ENCODE results near the gene NINL.
"Not testable (repeated sequence)": the region's sequence is repeated elsewhere in the genome, so short reads cannot be mapped to it uniquely, and the experiment has no call there.

The NINL gene

GRCh38 chr20:25553819-25554296, 31.5 kb downstream of the NINL start:
- Histone ChIP-seq H3K4me1 (ENCODE audit: control insufficient read depth in 2 of 2, insufficient read depth in 1 of 2, low read depth in 1 of 2, low read length in 2 of 2) (peaks cover 8 to 25% of the 10 kb centered on the region in 2 donors), H3K9me3 (replicated peaks in 1 of 2; ENCODE audit: control insufficient read depth in 2 of 2, insufficient read depth in 1 of 2, low read depth in 1 of 2, low read length in 2 of 2) (no peaks in the 10 kb centered on the region), H3K9ac (ENCODE audit: low read depth, low read length, poor library complexity) (no peak overlapping the region), H3K23ac (ENCODE audit: low read depth, low read length, poor library complexity) (no peak overlapping the region), H3K14ac (ENCODE audit: low read length) (peak overlapping the region; percentile 39), H2BK5ac (ENCODE audit: low read length) (no peak overlapping the region), H3K27me3 (ENCODE audit: control insufficient read depth in 3 of 3, insufficient read depth in 3 of 3, low read depth in 1 of 3, low read length in 3 of 3) (no peaks in the 10 kb centered on the region), H3K4ac (ENCODE audit: low read length) (no peak overlapping the region), H3K79me1 (ENCODE audit: low read depth, low read length) (no peaks in the 10 kb centered on the region), H4K91ac (ENCODE audit: low read depth, low read length, poor library complexity) (no peak overlapping the region), H2BK12ac (ENCODE audit: low read length) (no peak overlapping the region), H2AK5ac (ENCODE audit: low read depth, low read length) (no peak overlapping the region), H3K18ac (ENCODE audit: low read length) (no peak overlapping the region), H3K27ac (replicated peaks; ENCODE audit: low read length) (no peak overlapping the region), H2BK15ac (ENCODE audit: low read length) (no peak overlapping the region), H4K8ac (ENCODE audit: low read depth, low read length) (no peak overlapping the region), H2AFZ (ENCODE audit: low read length) (no peak overlapping the region), H3K36me3 (replicated peaks in 1 of 2; ENCODE audit: control insufficient read depth in 2 of 2, insufficient read depth in 2 of 2, low read length in 2 of 2) (peaks cover 0 to 38% of the 10 kb centered on the region in 2 donors), H3K4me3 (ENCODE audit: low read length in 2 of 2) (no peak overlapping the region), H3K4me2 (ENCODE audit: insufficient read depth, low read length, poor library complexity, severe bottlenecking) (no peak overlapping the region), H2BK120ac (ENCODE audit: low read depth, low read length) (no peak overlapping the region)
- DNase-seq (ENCODE audit: low spot score) = no peak
- WGBS, 2 donors (ENCODE audit: extremely low coverage in 2 of 2, insufficient read length in 2 of 2, insufficient replicate concordance in 1 of 2) = no CpG with 5 or more reads among the region's 6 CpGs

- no peak overlapping the region for H2BK120ac ChIP-seq (ENCODE audit: low read depth, low read length)
- no peaks in the 10 kb centered on the region for H3K79me1 ChIP-seq (ENCODE audit: low read depth, low read length)
- H2AK5ac ChIP-seq (ENCODE audit: low read depth, low read length) = no peak overlapping the region
- no peak overlapping the region for H2BK12ac ChIP-seq (ENCODE audit: low read length)
- no peaks in the 10 kb centered on the region for H3K9me3 ChIP-seq (replicated peaks in 1 of 2; ENCODE audit: control insufficient read depth in 2 of 2, insufficient read depth in 1 of 2, low read depth in 1 of 2, low read length in 2 of 2)
- peaks cover 0 to 33% of the 10 kb centered on the region in 2 donors for H3K36me3 ChIP-seq (replicated peaks in 1 of 2; ENCODE audit: control insufficient read depth in 2 of 2, insufficient read depth in 2 of 2, low read length in 2 of 2)
- no peak overlapping the region for H3K4me3 ChIP-seq (ENCODE audit: low read length in 2 of 2)
- no peak overlapping the region for H2AFZ ChIP-seq (ENCODE audit: low read length)
- no peaks in the 10 kb centered on the region for H3K27me3 ChIP-seq (ENCODE audit: control insufficient read depth in 3 of 3, insufficient read depth in 3 of 3, low read depth in 1 of 3, low read length in 3 of 3)
- no peak overlapping the region for H4K8ac ChIP-seq (ENCODE audit: low read depth, low read length)
- H3K18ac ChIP-seq (ENCODE audit: low read length) = no peak overlapping the region
- H3K4me2 ChIP-seq (ENCODE audit: insufficient read depth, low read length, poor library complexity, severe bottlenecking) = no peak overlapping the region
- no peak overlapping the region for H4K91ac ChIP-seq (ENCODE audit: low read depth, low read length, poor library complexity)
- no peak overlapping the region for H3K9ac ChIP-seq (ENCODE audit: low read depth, low read length, poor library complexity)
- H3K23ac ChIP-seq (ENCODE audit: low read depth, low read length, poor library complexity) = no peak overlapping the region
- H3K27ac ChIP-seq (replicated peaks; ENCODE audit: low read length) = no peak overlapping the region
- DNase-seq (ENCODE audit: low spot score) = no peak
- no peak overlapping the region for H2BK5ac ChIP-seq (ENCODE audit: low read length)
- peaks cover 8 to 25% of the 10 kb centered on the region in 2 donors for H3K4me1 ChIP-seq (ENCODE audit: control insufficient read depth in 2 of 2, insufficient read depth in 1 of 2, low read depth in 1 of 2, low read length in 2 of 2)
- no peak overlapping the region for H3K4ac ChIP-seq (ENCODE audit: low read length)
- WGBS, 2 donors (ENCODE audit: extremely low coverage in 2 of 2, insufficient read length in 2 of 2, insufficient replicate concordance in 1 of 2) = no CpG with 5 or more reads among the region's 5 CpGs
- no peak overlapping the region for H3K14ac ChIP-seq (ENCODE audit: low read length)
- H2BK15ac ChIP-seq (ENCODE audit: low read length) = no peak overlapping the region
Observed at GRCh38 chr20:25552977-25553376, 32.4 kb downstream of the NINL start.

GRCh38 chr20:25551413-25552215, 33.7 kb downstream of the NINL start:
- Histone ChIP-seq H4K91ac (ENCODE audit: low read depth, low read length, poor library complexity) (no peak overlapping the region), H3K9me3 (replicated peaks in 1 of 2; ENCODE audit: control insufficient read depth in 2 of 2, insufficient read depth in 1 of 2, low read depth in 1 of 2, low read length in 2 of 2) (no peaks in the 10 kb centered on the region), H3K9ac (ENCODE audit: low read depth, low read length, poor library complexity) (no peak overlapping the region), H3K79me1 (ENCODE audit: low read depth, low read length) (no peaks in the 10 kb centered on the region), H3K27ac (replicated peaks; ENCODE audit: low read length) (no peak overlapping the region), H3K18ac (ENCODE audit: low read length) (no peak overlapping the region), H3K4me2 (ENCODE audit: insufficient read depth, low read length, poor library complexity, severe bottlenecking) (no peak overlapping the region), H2BK5ac (ENCODE audit: low read length) (no peak overlapping the region), H3K23ac (ENCODE audit: low read depth, low read length, poor library complexity) (no peak overlapping the region), H3K36me3 (replicated peaks in 1 of 2; ENCODE audit: control insufficient read depth in 2 of 2, insufficient read depth in 2 of 2, low read length in 2 of 2) (peaks cover 0 to 32% of the 10 kb centered on the region in 2 donors), H2AK5ac (ENCODE audit: low read depth, low read length) (no peak overlapping the region), H2AFZ (ENCODE audit: low read length) (no peak overlapping the region), H2BK12ac (ENCODE audit: low read length) (no peak overlapping the region), H2BK120ac (ENCODE audit: low read depth, low read length) (no peak overlapping the region), H3K4me3 (ENCODE audit: low read length in 2 of 2) (no peak overlapping the region), H3K14ac (ENCODE audit: low read length) (no peak overlapping the region), H2BK15ac (ENCODE audit: low read length) (no peak overlapping the region), H3K4me1 (ENCODE audit: control insufficient read depth in 2 of 2, insufficient read depth in 1 of 2, low read depth in 1 of 2, low read length in 2 of 2) (peaks cover 8 to 25% of the 10 kb centered on the region in 2 donors), H4K8ac (ENCODE audit: low read depth, low read length) (no peak overlapping the region), H3K4ac (ENCODE audit: low read length) (no peak overlapping the region), H3K27me3 (ENCODE audit: control insufficient read depth in 3 of 3, insufficient read depth in 3 of 3, low read depth in 1 of 3, low read length in 3 of 3) (no peaks in the 10 kb centered on the region)
- DNase-seq (ENCODE audit: low spot score) = no peak
- WGBS, 2 donors (ENCODE audit: extremely low coverage in 2 of 2, insufficient read length in 2 of 2, insufficient replicate concordance in 1 of 2) = no CpG with 5 or more reads among the region's 6 CpGs

- not testable (repeated sequence) for H4K91ac ChIP-seq (ENCODE audit: low read depth, low read length, poor library complexity); H3K14ac ChIP-seq (ENCODE audit: low read length); H3K18ac ChIP-seq (ENCODE audit: low read length); DNase-seq (ENCODE audit: low spot score); H3K4me2 ChIP-seq (ENCODE audit: insufficient read depth, low read length, poor library complexity, severe bottlenecking); H3K79me1 ChIP-seq (ENCODE audit: low read depth, low read length); H3K27ac ChIP-seq (replicated peaks; ENCODE audit: low read length); H2AFZ ChIP-seq (ENCODE audit: low read length); H2AK5ac ChIP-seq (ENCODE audit: low read depth, low read length); H2BK12ac ChIP-seq (ENCODE audit: low read length); H3K27me3 ChIP-seq (ENCODE audit: control insufficient read depth in 3 of 3, insufficient read depth in 3 of 3, low read depth in 1 of 3, low read length in 3 of 3); H2BK5ac ChIP-seq (ENCODE audit: low read length); H3K4me3 ChIP-seq (ENCODE audit: low read length in 2 of 2); H3K9ac ChIP-seq (ENCODE audit: low read depth, low read length, poor library complexity); H3K4ac ChIP-seq (ENCODE audit: low read length); H2BK15ac ChIP-seq (ENCODE audit: low read length); H4K8ac ChIP-seq (ENCODE audit: low read depth, low read length); H3K23ac ChIP-seq (ENCODE audit: low read depth, low read length, poor library complexity); H3K9me3 ChIP-seq (replicated peaks in 1 of 2; ENCODE audit: control insufficient read depth in 2 of 2, insufficient read depth in 1 of 2, low read depth in 1 of 2, low read length in 2 of 2); H2BK120ac ChIP-seq (ENCODE audit: low read depth, low read length)
- peaks cover 0 to 30% of the 10 kb centered on the region in 2 donors for H3K36me3 ChIP-seq (replicated peaks in 1 of 2; ENCODE audit: control insufficient read depth in 2 of 2, insufficient read depth in 2 of 2, low read length in 2 of 2)
- WGBS, 2 donors (ENCODE audit: extremely low coverage in 2 of 2, insufficient read length in 2 of 2, insufficient replicate concordance in 1 of 2) = no CpG with 5 or more reads among the region's 7 CpGs
- peaks cover 11 to 25% of the 10 kb centered on the region in 2 donors for H3K4me1 ChIP-seq (ENCODE audit: control insufficient read depth in 2 of 2, insufficient read depth in 1 of 2, low read depth in 1 of 2, low read length in 2 of 2)
Observed at GRCh38 chr20:25550645-25551337, 34.5 kb downstream of the NINL start.

All from neuronal stem cell (in vitro differentiated cells).